DND-41 (cell line): ENCODE measurements around the gene AMACR.

Experiments
- CTCF ChIP-seq: IDR thresholded peaks from 2 replicates; pipeline ENCODE4 v1.5.1; 2012; ENCODE audit warnings: borderline replicate concordance, low read length, moderate library complexity, mild to moderate bottlenecking; ENCODE audit not compliant: poor library complexity, severe bottlenecking; ENCODE audit errors: extremely low read depth
- EZH2 ChIP-seq: IDR thresholded peaks from 3 replicates; pipeline ENCODE4 v1.6.1; 2012; ENCODE audit warnings: borderline replicate concordance, low read depth, mild to moderate bottlenecking, moderate library complexity, low read length, inconsistent platforms; ENCODE audit not compliant: severe bottlenecking

GRCh38 chr5:34011536-34011935 lies 3.7 kb upstream of the AMACR start:
- TF ChIP-seq CTCF (no peak), EZH2 (no peak)
